Stimulated activated naive CD8-positive, alpha-beta T cell treated with anti-CD3 and anti-CD28 coated beads, Interleukin-15, Interleukin-2, amounts not matched to agents 100 ng/mL and 50 ng/mL, for 24 hours (primary cell): ENCODE measurements around the gene MEGF11.
"Not testable (repeated sequence)": the region's sequence is repeated elsewhere in the genome, so short reads cannot be mapped to it uniquely, and the experiment has no call there.

ENCODE experiments used
- H3K27ac Mint-ChIP-seq: one replicate; pipeline ENCODE4 v1.8.0; 2021; ENCODE audit warnings: mild to moderate bottlenecking, mixed read lengths
- H3K27me3 Mint-ChIP-seq: one replicate; pipeline ENCODE4 v1.8.0; 2021; ENCODE audit warnings: mixed read lengths
- H3K36me3 Mint-ChIP-seq: one replicate; pipeline ENCODE4 v1.8.0; 2021; ENCODE audit warnings: low read depth, mixed read lengths
- H3K4me1 Mint-ChIP-seq: one replicate; pipeline ENCODE4 v1.8.0; 2021; ENCODE audit warnings: low read depth, mixed read lengths
- H3K4me3 Mint-ChIP-seq: one replicate; pipeline ENCODE4 v1.8.0; 2021; ENCODE audit warnings: mild to moderate bottlenecking, mixed read lengths
- H3K9me3 Mint-ChIP-seq: one replicate; pipeline ENCODE4 v1.8.0; 2021; ENCODE audit warnings: mixed read lengths

MEGF11 gene

DNA sequence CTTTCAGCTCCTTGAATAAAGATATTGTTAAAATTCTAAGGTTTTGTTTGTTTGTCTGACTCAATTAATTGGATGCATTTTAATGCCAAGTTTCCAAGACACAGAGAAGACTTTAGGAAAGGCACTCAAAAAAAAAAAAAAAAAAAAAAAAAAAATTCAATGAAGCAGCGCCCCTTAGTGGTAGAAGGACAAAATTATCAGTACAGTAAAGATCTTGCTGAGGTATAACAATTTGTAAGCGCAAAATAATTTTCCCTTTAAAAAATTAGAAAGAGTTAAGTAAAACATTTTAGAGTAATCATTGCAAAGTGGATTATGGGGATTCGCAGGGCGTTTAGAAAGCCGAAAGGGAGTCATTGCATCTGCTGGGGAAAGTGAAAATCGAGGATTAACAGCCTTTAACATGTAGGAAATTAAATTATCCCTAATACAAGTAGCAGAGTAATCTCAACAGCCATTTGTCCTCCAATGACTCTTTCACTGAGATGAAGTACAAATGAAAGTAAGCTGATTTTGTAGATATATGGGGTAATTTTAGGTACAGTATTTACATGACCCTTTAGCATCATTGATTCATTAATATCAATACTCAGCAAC, 34.0 kb upstream of the MEGF11 start:
- no peaks in the 10 kb centered on the region for H3K36me3 Mint-ChIP-seq
- H3K27ac Mint-ChIP-seq, result no peak overlapping the region
- H3K27me3 Mint-ChIP-seq, result no peaks in the 10 kb centered on the region

GRCh38 chr15:66285533-66286280, 32.2 kb upstream of the MEGF11 start:
- H3K4me1 Mint-ChIP-seq, result peaks cover 12% of the 10 kb centered on the region
- H3K27ac Mint-ChIP-seq, result no peak overlapping the region
- H3K9me3 Mint-ChIP-seq, result no peaks in the 10 kb centered on the region
- no peaks in the 10 kb centered on the region for H3K36me3 Mint-ChIP-seq
- no peaks in the 10 kb centered on the region for H3K27me3 Mint-ChIP-seq
- H3K4me3 Mint-ChIP-seq, result no peak overlapping the region

More for the DNA sequence above, 34.0 kb upstream of the MEGF11 start:
- peaks cover 23% of the 10 kb centered on the region for H3K4me1 Mint-ChIP-seq
- no peak overlapping the region for H3K4me3 Mint-ChIP-seq
- H3K9me3 Mint-ChIP-seq, result no peaks in the 10 kb centered on the region

- no peak overlapping the region for H3K27ac Mint-ChIP-seq
Measured at GRCh38 chr15:66284271-66284670, 30.7 kb upstream of the MEGF11 start.

DNA sequence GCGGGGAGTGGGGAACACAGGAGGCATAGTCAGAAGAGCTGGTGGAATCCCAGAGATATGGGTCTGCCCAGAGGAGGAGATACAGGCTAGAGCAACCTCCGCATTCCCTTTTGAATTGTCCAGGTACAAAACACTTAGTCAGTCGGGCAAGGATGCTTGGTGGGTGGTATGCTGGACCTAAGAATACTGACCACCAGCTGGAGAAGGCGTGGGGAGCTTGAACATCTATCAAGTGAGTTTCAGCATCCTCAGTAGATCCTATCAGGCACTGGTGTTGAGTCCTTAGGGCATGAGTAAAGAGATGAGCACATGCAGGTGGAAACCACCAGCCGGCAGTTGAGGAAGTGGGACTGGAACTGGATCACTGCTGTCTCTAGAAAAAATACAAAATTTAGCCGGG, 25.1 kb upstream of the MEGF11 start:
- Mint-ChIP-seq H3K9me3 (no peaks in the 10 kb centered on the region), H3K4me3 (no peak overlapping the region), H3K27me3 (peaks cover 3% of the 10 kb centered on the region), H3K36me3 (no peaks in the 10 kb centered on the region), H3K4me1 (no peaks in the 10 kb centered on the region), H3K27ac (no peak overlapping the region)

More at GRCh38 chr15:66284271-66284670, 30.7 kb upstream of the MEGF11 start:
- Mint-ChIP-seq H3K36me3 (no peaks in the 10 kb centered on the region), H3K4me1 (peaks cover 5% of the 10 kb centered on the region), H3K9me3 (no peaks in the 10 kb centered on the region), H3K4me3 (no peak overlapping the region), H3K27me3 (peaks cover 3% of the 10 kb centered on the region)

DNA sequence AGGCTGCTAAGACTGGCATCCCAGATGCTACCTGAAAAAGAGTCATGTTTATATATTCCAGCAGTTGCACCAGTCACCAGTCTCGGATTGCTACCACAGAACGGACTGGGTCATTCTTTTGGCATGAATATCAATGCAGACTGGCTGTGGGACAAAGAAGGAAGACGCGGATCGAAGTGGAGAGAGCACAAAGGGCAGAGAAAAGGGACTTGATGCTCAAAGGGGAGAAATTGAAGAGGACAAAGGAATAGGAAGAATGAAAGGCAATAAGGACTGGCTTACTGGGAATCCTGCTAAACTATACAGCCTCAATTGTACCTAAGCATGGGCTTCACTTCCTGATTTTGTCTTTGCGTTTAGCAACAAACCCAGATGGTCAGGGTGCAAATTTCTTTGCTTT, 24.5 kb upstream of the MEGF11 start:
- peaks cover 3% of the 10 kb centered on the region for H3K27me3 Mint-ChIP-seq
- no peak overlapping the region for H3K4me3 Mint-ChIP-seq
- H3K4me1 Mint-ChIP-seq, result no peaks in the 10 kb centered on the region
- no peaks in the 10 kb centered on the region for H3K36me3 Mint-ChIP-seq
- H3K9me3 Mint-ChIP-seq, result no peaks in the 10 kb centered on the region
- no peak overlapping the region for H3K27ac Mint-ChIP-seq

- H3K27me3 Mint-ChIP-seq, result peaks cover 3% of the 10 kb centered on the region
- H3K27ac Mint-ChIP-seq, result no peak overlapping the region
- no peak overlapping the region for H3K4me3 Mint-ChIP-seq
- no peaks in the 10 kb centered on the region for H3K36me3 Mint-ChIP-seq
- H3K9me3 Mint-ChIP-seq, result no peaks in the 10 kb centered on the region
- H3K4me1 Mint-ChIP-seq, result no peaks in the 10 kb centered on the region
Measured at GRCh38 chr15:66276546-66276945, 23.0 kb upstream of the MEGF11 start.

GRCh38 chr15:66275352-66275751, 21.8 kb upstream of the MEGF11 start:
- Mint-ChIP-seq H3K27ac (no peak overlapping the region), H3K4me1 (peaks cover 4% of the 10 kb centered on the region), H3K9me3 (no peaks in the 10 kb centered on the region), H3K27me3 (peaks cover 3% of the 10 kb centered on the region), H3K4me3 (no peak overlapping the region), H3K36me3 (no peaks in the 10 kb centered on the region)

DNA sequence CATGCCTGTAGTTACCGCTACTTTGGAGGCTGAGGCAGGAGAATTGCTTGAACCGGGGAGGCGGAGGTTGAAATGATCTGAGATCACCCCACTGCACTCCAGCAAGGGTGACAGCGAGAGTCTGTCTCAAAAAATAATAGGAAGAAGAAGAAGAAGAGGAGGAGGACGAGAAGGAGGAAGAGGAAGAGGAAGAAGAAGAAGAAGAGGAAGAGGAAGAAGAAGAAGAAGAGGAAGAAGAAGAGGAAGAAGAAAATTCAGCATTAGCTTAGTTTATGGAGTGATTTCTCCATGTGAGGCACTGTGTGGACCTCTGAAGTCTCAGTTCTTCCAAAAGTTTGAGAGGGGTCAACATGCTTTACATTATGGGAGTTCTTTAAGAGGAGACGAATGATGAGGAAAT, 17.4 kb upstream of the MEGF11 start:
- H3K27ac Mint-ChIP-seq, result no peak overlapping the region
- no peak overlapping the region for H3K4me3 Mint-ChIP-seq
- no peaks in the 10 kb centered on the region for H3K36me3 Mint-ChIP-seq
- H3K4me1 Mint-ChIP-seq, result peaks cover 4% of the 10 kb centered on the region
- peaks cover 5% of the 10 kb centered on the region for H3K27me3 Mint-ChIP-seq
- H3K9me3 Mint-ChIP-seq, result no peaks in the 10 kb centered on the region

GRCh38 chr15:66269326-66270090, 16.0 kb upstream of the MEGF11 start:
- no peaks in the 10 kb centered on the region for H3K36me3 Mint-ChIP-seq
- H3K9me3 Mint-ChIP-seq, result no peaks in the 10 kb centered on the region

DNA sequence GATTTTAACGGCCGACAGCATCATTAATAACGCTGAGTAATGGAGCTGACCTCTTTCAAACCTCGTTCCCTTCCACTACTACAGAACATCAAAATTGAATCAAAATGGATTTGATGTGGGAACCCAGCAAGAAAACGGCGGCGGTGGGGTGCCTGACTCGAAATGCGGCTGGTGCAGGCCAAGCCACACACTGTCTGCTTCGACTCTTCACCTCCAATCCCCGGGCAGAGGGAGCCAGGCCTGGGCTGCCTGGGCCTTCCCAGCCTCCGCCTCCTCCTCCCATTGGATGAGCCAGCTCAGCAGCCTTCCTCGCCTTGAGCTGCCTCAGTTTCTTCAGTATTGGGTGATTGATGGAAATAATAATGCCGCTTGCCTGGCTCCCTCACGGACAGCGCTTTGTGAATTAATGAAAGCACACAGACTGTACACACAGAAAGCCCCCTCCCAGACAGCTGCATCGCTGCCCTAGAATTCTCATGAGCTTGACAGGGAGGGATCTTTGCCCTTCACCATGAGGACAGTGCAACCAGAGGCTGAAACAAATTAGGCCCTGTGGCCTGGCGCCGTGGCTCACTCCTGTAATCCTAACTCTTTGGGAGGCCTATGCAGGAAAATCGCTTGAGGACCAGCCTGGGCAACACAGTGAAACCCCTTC, 11.4 kb upstream of the MEGF11 start:
- peaks cover 26% of the 10 kb centered on the region for H3K27me3 Mint-ChIP-seq
- no peak overlapping the region for H3K27ac Mint-ChIP-seq
- no peaks in the 10 kb centered on the region for H3K4me1 Mint-ChIP-seq
- H3K9me3 Mint-ChIP-seq, result peaks cover 9% of the 10 kb centered on the region
- H3K4me3 Mint-ChIP-seq, result no peak overlapping the region
- no peaks in the 10 kb centered on the region for H3K36me3 Mint-ChIP-seq

More at GRCh38 chr15:66269326-66270090, 16.0 kb upstream of the MEGF11 start:
- Mint-ChIP-seq H3K4me1 (peaks cover 4% of the 10 kb centered on the region), H3K27me3 (peaks cover 5% of the 10 kb centered on the region), H3K4me3 (no peak overlapping the region), H3K27ac (no peak overlapping the region)

GRCh38 chr15:66262837-66263236, 9.3 kb upstream of the MEGF11 start:
- H3K27me3 Mint-ChIP-seq, result peaks cover 29% of the 10 kb centered on the region
- not testable (repeated sequence) for H3K4me3 Mint-ChIP-seq, H3K4me1 Mint-ChIP-seq, H3K27ac Mint-ChIP-seq, H3K9me3 Mint-ChIP-seq, H3K36me3 Mint-ChIP-seq

- peaks cover 42% of the 10 kb centered on the region for H3K27me3 Mint-ChIP-seq
- H3K27ac Mint-ChIP-seq, result no peak overlapping the region
- H3K4me3 Mint-ChIP-seq, result no peak overlapping the region
- no peaks in the 10 kb centered on the region for H3K36me3 Mint-ChIP-seq
- no peaks in the 10 kb centered on the region for H3K4me1 Mint-ChIP-seq
- H3K9me3 Mint-ChIP-seq, result peaks cover 9% of the 10 kb centered on the region
Measured at GRCh38 chr15:66261056-66261455, 7.5 kb upstream of the MEGF11 start.

DNA sequence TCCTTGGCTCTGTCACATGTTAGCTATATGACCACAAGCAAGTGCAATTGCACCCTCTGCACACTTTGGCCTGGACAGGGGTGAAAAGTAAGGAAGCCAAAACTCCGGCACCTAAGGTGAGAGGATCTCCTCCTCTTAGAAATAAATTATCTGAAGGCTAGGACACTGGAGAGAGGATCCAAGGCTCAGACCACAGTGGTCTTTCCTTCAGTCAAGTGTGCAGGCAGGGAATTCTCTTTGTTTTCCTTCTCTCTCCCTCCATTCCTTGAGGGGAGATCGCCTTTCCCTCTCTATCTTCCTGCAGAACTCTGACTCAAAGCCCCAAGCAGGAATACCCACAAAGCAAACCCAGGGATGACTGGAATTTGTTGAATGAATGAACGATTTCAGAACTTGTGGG, 3.1 kb upstream of the MEGF11 start:
- Mint-ChIP-seq H3K4me3 (no peak overlapping the region), H3K27ac (no peak overlapping the region), H3K4me1 (peaks cover 17% of the 10 kb centered on the region), H3K9me3 (no peaks in the 10 kb centered on the region), H3K27me3 (peaks cover 59% of the 10 kb centered on the region), H3K36me3 (no peaks in the 10 kb centered on the region)

DNA sequence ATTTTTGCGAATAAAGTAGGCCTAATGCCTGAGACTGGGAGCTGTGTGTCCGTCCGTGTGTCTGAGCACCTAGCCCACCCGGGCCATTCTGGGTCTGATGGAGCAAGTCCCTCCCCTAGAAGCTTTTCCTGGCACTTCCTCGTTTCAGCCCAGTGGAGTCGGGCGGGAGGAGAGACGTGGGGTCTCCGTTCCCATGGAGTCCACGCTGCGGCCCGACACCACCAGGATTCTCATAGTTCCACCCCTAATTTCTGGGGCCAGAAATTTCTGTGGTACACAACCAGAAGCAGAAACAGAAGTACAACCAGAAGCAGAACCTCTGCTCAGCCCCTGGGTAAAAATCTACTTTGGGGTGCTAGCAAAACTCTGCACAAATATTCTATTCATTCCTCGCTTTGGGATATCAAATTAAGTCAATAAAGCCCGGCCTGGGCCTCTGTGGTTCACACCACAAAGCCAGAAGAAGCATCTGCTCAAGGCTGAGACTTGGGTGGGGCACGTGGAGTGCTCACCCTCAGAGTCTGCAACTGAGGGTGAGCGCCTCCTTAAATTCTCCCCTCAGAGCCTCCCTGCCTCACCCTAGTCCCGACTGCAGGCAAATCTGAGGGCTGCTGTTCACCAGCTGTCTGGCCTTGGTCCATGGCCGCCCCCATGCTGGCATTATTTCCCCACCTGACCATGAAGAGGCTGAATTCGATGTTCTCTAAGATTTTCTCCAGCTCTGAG, 1.6 kb upstream of the MEGF11 start:
- H3K36me3 Mint-ChIP-seq, result no peaks in the 10 kb centered on the region
- H3K4me3 Mint-ChIP-seq, result no peak overlapping the region
- peaks cover 62% of the 10 kb centered on the region for H3K27me3 Mint-ChIP-seq
- no peaks in the 10 kb centered on the region for H3K9me3 Mint-ChIP-seq
- H3K4me1 Mint-ChIP-seq, result peaks cover 17% of the 10 kb centered on the region
- H3K27ac Mint-ChIP-seq, result no peak overlapping the region
